ENCODE measurements around the gene STARD9. TPM values are rescaled to one million over a fixed set of nuclear protein-coding genes. Genes with fewer than 3 reads are reported as not detected.
"Not testable (repeated sequence)": the region's sequence is repeated elsewhere in the genome, so short reads cannot be mapped to it uniquely, and the experiment has no call there.

STARD9 gene
- polyA plus RNA-seq, 12 donors: 13.1 to 29.1 (median 16.0) TPM; not detected in 1

DNA sequence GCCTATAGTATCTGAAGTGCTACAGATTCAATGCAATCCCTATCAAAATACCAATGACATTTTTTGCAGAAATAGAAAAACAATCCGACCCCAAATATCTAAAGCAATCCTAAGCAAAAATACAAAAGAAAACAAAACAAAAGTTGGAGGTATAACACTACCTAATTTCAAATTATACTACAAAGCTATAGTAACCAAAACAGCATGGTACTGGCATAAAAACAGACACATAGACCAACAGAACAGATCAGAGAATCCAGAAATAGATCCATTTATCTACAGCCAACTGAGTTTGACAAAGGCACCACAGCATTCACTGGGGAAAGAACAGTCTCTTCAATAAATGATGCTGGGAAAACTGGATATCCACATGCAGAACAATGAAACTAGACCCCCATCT is 185.4 kb downstream of the STARD9 start:
- no peak for DNase-seq

DNA sequence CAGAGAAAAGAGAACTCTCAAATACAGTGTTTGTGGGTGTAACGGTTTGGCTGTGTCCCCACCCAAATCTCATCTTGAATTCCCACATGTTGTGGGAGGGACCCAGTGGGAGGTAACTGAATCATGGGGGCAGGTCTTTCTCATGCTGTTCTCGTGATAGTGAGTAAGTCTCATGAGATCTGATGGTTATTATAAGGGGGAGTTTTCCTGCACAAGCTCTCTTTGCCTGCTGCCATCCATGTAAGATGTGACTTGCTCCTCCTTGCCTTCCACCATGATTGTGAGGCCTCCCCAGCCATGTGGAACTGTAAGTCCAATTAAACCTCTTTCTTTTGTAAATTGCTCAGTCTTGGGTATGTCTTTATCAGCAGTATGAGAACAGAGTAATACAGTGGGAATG is 186.4 kb downstream of the STARD9 start:
- DNase-seq: not testable (repeated sequence)

DNA sequence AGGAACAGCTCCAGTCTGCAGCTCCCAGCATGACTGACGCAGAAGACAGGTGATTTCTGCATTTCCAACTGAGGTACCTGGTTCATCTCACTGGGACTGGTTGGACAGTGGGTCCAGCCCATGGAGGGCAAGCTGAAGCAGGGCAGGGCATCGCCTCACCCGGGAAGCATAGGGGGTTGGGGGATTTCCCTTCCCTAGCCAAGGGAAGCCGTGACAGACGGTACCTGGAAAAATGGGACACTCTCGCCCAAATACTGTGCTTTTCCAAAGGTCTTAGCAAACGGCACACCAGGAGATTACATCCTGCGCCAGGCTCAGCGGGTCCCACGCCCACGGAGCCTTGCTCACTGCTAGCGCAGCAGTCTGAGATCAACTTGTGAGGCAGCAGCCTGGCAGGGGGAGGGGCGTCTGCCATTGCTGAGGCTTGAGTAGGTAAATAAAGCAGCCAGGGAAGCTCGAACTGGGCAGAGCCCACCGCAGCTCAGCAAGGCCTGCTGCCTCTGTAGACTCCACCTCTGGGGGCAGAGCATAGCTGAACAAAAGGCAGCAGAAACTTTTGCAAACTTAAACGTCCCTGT is 188.8 kb downstream of the STARD9 start:
- DNase-seq: not testable (repeated sequence)

DNA sequence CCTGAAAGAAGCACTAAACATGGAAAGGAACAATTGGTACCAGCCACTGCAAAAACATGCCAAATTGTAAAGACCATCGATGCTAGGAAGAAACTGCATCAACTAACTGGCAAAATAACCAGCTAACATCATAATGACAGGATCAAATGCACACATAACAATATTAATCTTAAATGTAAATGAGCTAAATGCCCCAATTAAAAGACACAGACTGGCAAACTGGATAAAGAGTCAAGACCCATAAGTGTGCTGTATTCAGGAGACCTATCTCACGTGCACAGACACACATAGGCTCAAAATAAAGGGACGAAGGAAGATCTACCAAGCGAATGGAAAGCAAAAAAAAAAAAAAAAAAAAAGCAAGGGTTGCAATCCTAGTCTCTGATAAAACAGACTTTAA is 190.7 kb downstream of the STARD9 start:
- DNase-seq: not testable (repeated sequence)

Other genes starting within 250 kb of the STARD9 start
- gene CAPN3, start 216.1 kb upstream of the STARD9 start, polyA plus RNA-seq (ENCODE audit: insufficient read length in 12 of 12): 100 to 1,000 TPM; 137 to 558 (median 340) TPM
- 1,000 to 10,000 TPM in 1 of 12 donors, 100 to 1,000 TPM in 11; 126 to 1,152 (median 271) TPM for gene ZNF106, start 84.5 kb upstream of the STARD9 start, polyA plus RNA-seq (ENCODE audit: insufficient read length in 12 of 12)
- 100 to 1,000 TPM in 1 of 12 donors, 10 to 100 TPM in 10, not detected in 1; 49.2 to 100 (median 63.7) TPM for gene SNAP23, start 80.0 kb upstream of the STARD9 start, polyA plus RNA-seq (ENCODE audit: insufficient read length in 12 of 12)
- gene LRRC57, start 26.8 kb upstream of the STARD9 start, polyA plus RNA-seq (ENCODE audit: insufficient read length in 12 of 12): 10 to 100 TPM in 11 of 12 donors, not detected in 1; 13.6 to 27.5 (median 16.9) TPM
- gene HAUS2, start 26.8 kb upstream of the STARD9 start, polyA plus RNA-seq (ENCODE audit: insufficient read length in 12 of 12): 10 to 100 TPM in 11 of 12 donors, not detected in 1; 14.4 to 24.6 (median 20.8) TPM
- 10 to 100 TPM in 11 of 12 donors, not detected in 1; 12.5 to 25.9 (median 16.1) TPM for gene CDAN1, start 161.5 kb downstream of the STARD9 start, polyA plus RNA-seq (ENCODE audit: insufficient read length in 12 of 12)